Hematopoietic multipotent progenitor cell treated with erythropoietin and hydrocortisone succinate and interleukin-3 and kit ligand, for 6 days (in vitro differentiated cells): Measurements from ENCODE around the gene NDST1.
A peak's percentile ranks its signal among the peaks of the same experiment; 100 is the strongest.

ENCODE experiments used
- DNase-seq: peaks from one replicate; pipeline ENCODE4 v3.0.0-alpha.2; 2015

The NDST1 gene

GRCh38 chr5:150574818-150575547, 67.1 kb downstream of the NDST1 start:
- DNase-seq = no peak

GRCh38 chr5:150575745-150576448, 68.0 kb downstream of the NDST1 start:
- DNase-seq = no peak

- DNase-seq = no peak
Observed at GRCh38 chr5:150576449-150576949, 68.6 kb downstream of the NDST1 start.

- no peak for DNase-seq
Observed at GRCh38 chr5:150577378-150578139, 69.6 kb downstream of the NDST1 start.

DNA sequence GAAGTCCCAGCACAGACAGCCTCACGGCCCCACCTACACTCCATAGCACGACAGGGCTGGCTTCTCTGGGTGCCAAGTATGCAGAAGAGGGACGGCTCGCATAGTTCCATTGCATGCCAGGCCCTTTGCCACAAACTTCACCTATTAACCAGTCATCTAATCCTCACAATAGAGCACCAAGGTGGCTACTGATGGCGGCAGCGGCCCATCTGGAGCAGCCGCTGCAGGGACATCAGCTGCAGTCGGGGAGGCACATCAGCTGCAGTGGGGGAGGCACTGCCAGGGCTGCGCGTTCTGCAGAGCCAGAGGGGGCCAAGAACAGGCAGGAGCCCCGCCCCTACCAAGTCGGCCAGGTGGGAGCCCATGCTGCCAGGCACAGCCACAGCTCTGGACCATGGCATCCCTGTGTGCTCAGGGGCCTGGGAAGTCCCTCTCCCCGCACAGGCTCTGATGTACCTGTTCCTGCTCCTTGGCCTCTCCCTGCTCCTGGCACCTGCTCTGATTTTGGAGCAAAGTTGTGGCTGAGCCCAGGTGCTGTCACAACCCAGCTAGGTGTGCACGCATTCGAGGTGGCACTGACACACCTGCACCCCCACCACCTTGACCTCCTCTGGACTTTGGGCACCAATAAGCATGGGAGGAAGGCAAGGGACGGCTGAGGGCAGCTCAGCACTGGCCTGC, 71.0 kb downstream of the NDST1 start:
- no peak for DNase-seq

- DNase-seq = no peak
Observed at GRCh38 chr5:150579462-150580400, 71.8 kb downstream of the NDST1 start.

DNA sequence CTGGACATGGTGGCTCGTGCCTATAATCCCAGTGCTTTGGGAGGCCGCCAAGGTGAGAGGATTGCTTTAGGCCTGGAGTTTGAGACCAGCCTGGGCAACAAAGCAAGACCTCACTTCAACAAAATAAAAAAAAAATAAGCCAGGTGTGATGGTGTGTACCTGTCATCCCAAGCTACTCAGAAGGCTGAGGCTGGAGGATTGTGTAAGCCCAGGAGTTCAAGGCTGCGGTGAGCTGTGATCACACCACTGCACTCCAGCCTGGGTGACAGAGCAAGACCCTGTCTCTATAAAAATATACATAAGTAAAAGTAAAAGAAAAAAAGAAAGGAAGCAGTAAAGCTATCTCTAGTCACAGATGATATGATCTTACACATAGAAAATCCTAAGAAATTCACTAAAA, 73.0 kb downstream of the NDST1 start:
- no peak for DNase-seq

DNA sequence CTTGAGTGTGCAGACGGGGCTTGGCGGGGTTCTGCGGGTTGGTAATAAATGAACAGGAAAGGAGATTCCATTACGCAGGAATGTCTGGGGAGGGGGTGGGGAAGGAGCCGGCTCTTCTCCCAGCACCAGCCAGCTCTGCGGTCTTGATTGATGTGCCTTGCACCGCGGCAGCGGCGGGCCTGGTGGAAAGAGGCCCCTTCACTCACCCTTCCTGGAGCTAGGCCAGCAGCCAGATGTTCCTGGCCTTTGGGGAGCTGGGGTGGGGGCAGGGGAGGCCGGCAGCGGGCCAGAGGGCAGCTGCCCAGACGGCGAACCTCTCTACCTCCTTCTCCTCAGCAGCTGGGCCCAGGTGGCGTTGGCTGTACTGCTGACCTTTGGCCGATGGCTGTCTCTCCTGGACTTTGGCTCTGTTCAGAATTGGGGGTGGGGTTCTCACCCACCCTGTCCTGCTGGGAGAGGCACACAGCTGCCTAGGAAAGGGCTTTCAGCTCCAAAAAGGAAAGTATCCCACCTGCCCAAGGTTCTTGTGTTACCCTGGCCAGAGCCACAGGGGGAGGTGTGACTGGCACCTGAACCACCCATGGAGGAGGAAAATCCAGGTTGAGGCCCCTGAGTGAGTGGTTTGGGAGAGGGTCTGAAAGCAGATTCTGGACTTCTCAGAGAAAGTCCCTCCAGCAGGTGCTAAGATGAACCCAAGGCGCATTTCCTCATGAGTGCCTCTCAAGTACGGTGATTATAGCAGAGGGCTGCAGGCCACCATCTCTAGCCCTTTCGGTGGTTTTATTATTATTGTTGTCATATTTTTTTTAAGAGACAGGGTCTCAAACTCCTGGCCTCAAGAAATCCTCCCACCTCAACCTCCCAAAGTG, 74.5 kb downstream of the NDST1 start:
- DNase-seq = no peak

GRCh38 chr5:150583541-150584225, 75.8 kb downstream of the NDST1 start:
- no peak for DNase-seq

DNA sequence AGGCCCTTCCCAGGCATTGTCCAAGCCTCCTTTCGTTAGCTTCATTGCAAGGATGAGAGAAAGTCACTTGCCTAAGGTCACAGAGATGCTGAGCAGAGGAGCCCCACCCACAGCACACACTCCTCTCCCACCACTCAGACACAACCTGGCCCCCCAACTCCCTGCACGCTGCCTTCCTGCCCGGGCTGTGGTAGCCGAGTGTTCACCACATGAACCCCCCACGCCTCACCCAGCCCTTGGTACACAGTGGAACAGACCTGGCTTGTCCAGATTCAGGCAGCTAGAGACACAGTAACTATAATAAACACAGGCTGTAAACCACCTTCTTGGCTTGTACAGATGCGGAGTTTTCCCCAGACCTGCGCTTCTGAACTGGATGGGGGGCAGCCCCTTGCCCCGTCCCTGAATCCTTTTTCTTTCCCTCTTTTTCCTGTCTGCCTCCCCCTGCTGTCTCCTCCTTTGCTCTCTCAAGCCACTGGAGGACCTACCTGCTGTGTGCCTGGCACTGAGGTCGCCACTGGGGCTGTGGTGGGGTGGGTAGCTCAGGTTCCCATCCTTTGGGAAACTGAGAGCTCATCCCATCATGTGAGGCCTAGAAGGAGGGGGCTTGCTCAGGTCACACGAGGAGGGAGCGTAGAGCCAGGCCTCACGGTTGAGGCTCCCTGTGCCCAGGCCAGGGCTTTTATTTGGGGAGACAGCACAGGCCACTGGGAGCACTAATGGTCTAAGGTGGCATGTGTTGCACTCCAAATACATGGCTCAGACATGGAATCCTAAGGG, 76.8 kb downstream of the NDST1 start:
- no peak for DNase-seq

DNA sequence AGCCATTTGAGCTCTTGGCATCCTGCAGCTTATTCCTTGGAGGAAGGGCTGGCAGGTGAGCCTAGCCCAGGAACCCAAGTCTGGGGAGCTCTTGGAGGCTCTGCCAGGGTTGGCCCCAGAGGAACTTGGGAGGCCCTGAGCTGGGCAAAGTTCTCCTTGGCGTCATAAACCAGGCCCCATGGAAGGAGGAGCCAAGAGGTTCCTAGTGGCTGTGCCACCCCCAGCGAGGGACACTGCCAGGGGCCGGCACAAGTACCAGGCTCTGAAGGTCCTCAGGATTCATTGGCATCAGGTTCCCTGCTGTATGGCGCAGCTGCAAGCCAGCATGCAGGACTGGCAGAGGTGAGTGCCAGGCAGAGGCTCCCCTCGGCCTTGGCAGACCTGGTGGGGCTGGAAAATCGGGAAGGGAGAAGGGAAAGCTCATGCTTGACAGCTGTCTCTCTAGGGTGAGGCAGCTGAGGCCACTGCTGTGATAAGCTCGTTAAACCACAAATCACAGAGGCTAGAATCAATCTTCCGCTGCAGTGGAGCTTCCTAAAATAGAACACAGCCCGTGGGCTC, 77.9 kb downstream of the NDST1 start:
- no peak for DNase-seq

GRCh38 chr5:150587016-150587415, 79.1 kb downstream of the NDST1 start:
- DNase-seq = no peak

GRCh38 chr5:150587856-150588595, 80.1 kb downstream of the NDST1 start:
- DNase-seq = no peak

DNA sequence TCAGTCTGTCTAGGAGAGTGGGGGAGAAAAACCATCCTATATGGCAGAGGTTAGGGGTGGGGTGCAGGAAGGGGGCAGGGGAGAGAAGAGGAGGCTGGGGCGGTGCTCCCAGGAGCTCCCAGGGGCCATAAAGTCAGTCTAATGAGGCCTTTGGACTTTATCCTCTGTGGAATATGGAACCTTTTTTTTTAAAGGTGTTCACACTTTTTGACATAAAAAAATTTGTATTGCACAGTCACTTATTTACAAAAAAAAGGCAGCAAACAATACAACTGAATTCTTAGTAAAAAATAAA, 80.6 kb downstream of the NDST1 start:
- no peak for DNase-seq

- no peak for DNase-seq
Observed at GRCh38 chr5:150589862-150590601, 82.1 kb downstream of the NDST1 start.

DNA sequence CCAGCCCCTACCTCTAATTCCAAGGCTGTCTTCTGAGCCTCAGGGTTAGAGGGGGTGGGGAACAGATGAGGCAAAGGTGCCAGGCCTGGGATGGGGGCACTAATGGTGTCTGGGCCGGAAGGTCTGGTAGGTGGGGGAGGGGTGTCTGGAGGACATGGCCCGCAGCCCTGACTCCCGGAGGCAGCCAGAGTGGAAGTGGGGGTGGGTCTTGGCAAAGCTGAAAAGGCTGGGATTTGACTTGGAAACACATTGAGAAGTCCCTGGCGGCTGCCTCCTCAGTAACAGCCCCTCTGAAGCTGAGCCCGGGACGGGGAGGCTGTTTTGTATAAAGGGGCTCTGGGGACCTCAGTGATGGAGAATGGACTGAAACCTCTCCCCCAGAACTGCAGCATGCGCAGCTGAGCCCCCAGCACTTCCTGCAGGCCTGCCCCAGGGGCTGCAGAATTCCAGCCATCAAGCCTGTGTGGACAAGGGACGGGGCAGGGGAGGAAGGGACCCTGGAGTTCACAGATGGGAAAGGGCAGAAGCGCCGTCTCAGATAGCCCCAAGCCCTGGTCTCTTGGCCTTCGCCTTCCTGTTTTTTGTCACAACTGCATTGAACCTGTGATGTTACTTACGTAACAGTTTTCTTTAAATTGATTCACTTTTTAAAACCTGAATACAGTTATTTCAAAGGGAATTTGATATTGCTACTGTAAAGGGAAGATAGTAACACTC, 83.2 kb downstream of the NDST1 start:
- DNase-seq = no peak

- peak; percentile 41 for DNase-seq
Observed at GRCh38 chr5:150593593-150593992, 85.7 kb downstream of the NDST1 start.
